Middle frontal gyrus (tissue), 1 donor: ENCODE results near the gene CADM2.

ENCODE experiments used
- DNase-seq: peaks from one replicate; pipeline ENCODE4 v3.0.0-alpha.2; 2015; ENCODE audit warnings: low spot score; ENCODE audit errors: extremely low spot score

CADM2 gene

DNA sequence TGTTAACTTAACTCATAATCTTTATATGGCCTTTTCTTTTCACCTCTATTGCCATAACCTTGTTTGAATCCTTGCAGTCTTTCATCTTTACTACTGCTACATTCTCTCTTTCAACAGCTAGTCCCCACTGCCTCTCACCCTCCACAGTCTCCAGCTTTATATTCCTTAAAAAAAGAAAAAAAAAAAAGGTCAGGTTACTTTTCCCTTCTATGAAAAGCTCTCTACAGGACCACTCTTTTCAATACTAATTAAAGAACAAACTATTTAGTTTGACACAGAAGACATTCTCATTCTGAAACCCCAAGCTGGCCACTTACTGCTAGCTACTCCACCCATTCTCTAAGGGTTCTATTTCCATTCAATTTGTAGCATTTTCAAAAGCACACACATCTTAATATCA is 25.6 kb downstream of the CADM2 start:
- DNase-seq: no peak

GRCh38 chr3:84985795-84986194 is 27.0 kb downstream of the CADM2 start:
- DNase-seq: no peak

DNA sequence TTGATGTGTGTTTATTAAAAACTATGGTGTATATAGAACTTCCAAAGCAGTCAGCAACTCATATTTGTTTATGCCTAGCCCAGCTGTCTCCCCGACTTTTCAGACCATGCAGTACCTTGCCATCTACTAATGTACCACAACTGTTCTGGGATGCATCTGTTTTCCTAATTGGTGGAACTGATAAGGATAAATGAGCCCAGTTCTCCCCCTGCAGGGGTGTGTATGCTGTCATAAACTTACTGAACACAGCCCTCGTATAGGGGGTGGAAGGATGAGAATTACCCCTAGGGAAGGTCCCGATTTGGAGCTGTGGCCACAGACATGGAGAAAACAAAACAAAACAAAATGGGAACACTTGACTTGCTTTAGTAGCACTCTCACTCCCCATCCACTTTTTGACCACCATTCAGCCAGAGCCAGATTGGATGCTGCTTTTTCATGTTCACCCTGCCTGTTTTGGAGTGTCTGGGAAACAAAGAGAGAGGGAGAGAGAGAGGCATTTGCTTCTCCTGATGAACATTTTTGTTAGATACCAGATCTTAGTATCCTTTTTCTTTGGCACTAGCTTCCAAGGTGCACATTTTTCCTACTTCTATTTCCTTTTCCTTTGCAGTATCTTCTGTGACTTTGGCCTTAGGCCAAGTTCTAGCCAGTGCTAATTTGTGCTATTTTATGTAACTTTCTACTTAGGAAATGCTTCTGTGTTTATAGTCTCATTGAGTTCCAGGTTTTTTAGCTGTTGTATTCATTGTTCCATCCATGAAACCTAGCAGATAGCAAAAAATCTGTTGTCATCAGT is 29.1 kb downstream of the CADM2 start:
- DNase-seq: no peak

GRCh38 chr3:84989102-84989501 is 30.3 kb downstream of the CADM2 start:
- DNase-seq: no peak

GRCh38 chr3:84991422-84991900 is 32.7 kb downstream of the CADM2 start:
- DNase-seq: no peak

DNA sequence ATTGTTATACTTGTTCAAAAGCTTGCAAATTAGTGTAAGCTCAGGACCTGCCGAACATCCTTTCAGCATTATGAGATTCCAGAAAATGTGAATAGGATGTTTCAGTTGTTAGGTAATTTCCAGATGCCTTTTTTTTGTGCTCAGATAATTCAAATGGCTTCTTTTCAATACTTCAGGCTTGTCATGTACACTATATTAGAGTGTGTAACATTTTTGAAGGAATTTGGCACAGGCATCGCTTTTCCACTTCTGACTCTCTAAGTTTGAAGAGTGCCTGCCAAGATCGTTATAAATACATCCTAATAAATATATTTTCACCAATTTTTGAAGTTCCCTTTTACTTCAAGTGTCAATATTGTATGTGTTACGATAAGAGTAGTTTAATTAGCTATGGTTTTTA is 35.2 kb downstream of the CADM2 start:
- DNase-seq: no peak

GRCh38 chr3:84998545-84998944 is 39.8 kb downstream of the CADM2 start:
- DNase-seq: no peak

- no peak for DNase-seq
Observed at GRCh38 chr3:85003479-85003878, 44.7 kb downstream of the CADM2 start.

- DNase-seq: no peak
Observed at GRCh38 chr3:85004147-85004546, 45.4 kb downstream of the CADM2 start.

DNA sequence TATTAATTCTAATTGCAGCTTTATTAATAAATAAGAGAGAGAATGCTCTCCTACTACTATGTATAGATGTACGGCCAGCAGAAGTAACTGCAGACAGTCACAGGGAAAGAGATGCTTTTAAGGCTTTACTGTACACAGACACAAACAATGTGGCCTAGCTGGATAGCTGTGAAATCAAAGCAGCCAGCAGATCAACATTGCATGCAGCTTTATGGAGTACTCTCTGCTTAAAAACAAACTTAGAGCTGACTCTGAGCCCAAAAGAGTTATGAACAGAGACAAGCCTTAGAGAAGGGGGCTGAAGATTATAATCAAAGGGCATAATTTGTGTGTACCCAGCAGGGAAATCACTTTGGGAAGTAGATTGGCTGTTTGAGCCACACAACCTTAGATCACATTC is 47.2 kb downstream of the CADM2 start:
- no peak for DNase-seq

GRCh38 chr3:85007195-85008094 is 48.7 kb downstream of the CADM2 start:
- DNase-seq: no peak

- no peak for DNase-seq
Observed at GRCh38 chr3:85020828-85021227, 62.0 kb downstream of the CADM2 start.

- no peak for DNase-seq
Observed at GRCh38 chr3:85030052-85030451, 71.3 kb downstream of the CADM2 start.

GRCh38 chr3:85037203-85037602 is 78.4 kb downstream of the CADM2 start:
- DNase-seq: no peak

GRCh38 chr3:85041001-85041400 is 82.2 kb downstream of the CADM2 start:
- DNase-seq: no peak

DNA sequence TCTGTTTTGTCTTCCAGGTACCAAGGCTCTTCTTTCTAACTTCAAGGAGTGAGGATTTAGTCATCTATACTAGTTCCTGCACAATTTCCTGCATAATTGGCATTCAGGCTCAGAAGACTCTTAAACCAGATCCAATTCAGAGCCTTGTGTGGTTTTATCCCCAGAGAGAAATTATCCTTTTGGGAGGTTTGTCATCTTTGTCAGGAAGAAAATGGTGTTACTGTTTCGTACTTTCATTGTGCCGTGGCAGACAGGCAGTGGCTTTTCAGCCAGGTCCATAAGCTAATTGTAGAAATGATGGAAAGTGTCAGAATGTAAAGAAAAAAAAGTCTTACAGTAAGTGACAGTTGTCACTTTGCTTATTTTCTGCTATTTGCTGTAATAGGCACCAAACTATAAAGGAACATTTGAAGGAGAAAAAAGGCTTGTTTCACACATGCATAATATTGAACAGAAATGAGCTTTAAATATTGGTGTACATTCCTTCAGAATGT is 82.8 kb downstream of the CADM2 start:
- DNase-seq: no peak

DNA sequence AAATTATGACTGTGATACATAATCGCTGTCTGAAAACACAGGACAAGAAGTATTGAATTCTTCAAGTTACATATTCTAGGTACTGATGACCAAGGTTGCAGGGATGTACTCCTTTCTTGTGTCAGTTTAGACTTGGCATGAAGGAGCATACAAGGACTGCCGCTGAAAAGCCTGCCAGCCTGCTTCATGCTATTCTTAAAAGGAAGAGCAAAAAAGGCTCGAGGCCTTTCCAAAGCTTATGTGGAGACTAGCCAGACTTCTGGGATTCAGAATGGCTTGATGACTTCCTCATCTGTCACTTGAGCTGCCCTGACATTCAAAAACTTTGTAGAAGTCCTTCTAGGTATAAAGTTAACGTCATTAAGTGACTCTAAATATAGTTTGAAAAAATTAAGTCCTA is 92.0 kb downstream of the CADM2 start:
- no peak for DNase-seq

DNA sequence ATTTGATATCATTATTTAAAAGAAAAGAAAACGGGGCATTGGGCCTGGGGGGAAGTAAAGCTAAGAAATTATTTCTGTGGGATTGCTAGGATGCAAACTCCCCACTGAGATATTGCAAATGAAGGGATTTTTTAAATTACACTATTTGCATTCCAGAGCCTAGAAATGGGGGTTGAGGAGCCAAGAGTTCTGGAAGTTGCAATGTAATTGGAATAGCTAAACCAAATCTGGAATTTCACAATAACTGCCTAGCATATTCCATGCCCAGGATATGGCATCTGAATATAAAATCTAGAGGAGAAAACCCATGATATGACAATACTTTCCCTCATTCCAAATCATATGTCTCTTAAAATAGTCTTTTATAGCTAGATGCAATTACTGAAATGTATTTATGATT is 93.0 kb downstream of the CADM2 start:
- DNase-seq: no peak

- no peak for DNase-seq
Observed at GRCh38 chr3:85053626-85054025, 94.8 kb downstream of the CADM2 start.

DNA sequence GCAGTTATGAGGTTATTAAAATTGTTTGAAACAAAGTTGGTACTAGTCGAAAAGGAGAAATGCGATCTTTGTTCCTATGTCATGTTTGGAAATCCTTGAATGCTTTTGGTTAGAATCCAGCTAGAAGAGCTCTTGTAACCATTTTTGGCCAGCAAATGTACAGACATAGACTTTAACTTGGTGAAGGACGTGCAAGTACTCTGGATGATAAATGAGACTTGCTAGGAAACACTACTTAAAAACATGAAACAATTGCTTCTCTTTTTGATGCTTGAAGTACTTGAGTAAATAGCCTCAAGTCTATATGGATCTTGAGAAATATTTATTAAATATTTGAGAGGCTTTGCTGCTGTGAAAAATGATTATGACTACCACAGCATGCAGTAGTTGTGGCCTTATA is 95.8 kb downstream of the CADM2 start:
- no peak for DNase-seq

DNA sequence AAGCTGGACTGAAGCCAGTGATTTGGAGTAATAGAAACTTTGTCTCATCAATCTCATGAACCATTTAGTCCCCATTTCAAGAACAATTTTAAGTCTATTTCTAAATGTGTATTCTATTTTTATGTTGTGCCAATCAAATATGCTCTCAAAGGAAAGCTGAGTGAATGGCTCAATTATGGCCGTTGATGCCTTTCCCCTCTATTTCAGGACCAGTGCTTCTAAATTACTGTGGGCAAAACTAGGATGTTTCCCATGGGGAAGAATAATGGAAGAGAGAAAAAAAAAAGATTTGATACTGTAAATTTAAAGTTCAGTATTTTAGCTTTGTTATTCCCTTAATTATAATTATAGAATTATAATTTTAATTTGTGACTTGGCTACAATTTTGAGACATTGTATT is 110.1 kb downstream of the CADM2 start:
- DNase-seq: no peak

GRCh38 chr3:85074003-85074402 is 115.2 kb downstream of the CADM2 start:
- no peak for DNase-seq
